Raji (cell line): ENCODE measurements around the gene AKAP12.

Experiments used
- POLR2A ChIP-seq: IDR thresholded peaks from 2 replicates; pipeline ENCODE4 v1.6.1; 2011; ENCODE audit warnings: low read depth, low read length, control low read depth; ENCODE audit not compliant: insufficient read depth

The AKAP12 gene

DNA sequence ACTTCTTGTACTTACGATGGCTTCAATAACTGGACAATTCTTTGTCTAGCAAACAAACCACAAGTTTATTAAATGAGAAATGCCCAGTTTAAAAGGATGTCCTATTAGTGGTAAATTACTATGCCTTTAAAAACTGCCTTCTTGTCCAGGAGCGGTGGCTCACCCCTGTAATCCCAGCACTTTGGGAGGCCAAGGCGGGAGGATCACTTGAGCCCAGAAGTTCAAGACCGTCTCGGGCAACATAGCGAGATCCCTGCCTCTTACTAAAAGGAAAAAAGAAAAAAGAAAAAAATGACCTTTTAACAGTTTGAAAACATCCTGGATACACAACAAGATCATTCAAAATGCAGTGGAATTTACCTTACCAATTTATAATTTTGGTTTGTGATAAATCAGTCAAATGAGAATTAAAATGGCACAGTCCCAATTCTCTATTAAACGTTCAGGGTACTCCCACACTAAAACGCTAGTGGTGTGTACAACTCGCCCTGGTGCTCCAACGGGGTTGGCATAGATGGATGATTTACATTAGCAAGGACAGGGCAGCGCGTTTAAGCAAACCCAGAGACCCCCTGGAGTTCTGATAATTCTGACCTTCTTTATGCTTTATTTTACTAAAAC lies 149.3 kb downstream of the AKAP12 start:
- TF ChIP-seq POLR2A, result no peak

DNA sequence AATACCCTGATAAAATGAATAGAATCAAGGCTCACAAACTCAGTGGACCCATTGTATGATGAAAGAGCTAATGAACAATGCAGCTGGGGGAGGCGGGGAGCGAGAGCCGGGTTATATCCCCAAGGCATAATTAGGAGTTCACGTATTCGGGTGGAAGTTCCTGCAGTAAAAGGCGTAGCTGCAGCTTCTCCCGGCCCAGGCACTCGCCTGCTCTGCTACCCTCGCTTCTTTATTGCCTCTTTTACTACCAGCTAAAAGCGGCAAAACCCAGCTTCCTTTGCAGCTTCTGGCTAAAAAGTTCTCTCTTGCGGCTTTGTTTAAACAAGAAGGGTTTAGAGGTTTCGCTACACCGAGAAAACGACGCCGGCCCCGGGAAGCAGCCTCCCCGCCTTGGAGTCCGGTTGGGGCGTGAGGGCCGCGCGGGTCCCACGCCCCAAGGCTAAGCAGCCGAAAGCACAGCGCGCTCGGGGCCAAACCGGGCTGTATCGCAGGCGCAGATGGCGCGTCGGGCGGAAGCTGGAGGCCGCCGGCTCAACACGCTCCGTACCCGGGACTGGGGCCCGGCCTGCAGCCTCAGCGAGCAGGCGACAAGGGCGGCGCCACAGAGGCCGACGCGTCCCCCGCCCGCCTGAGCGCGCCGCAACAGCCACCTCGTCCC lies 150.0 kb downstream of the AKAP12 start:
- peak; percentile 84 for TF ChIP-seq POLR2A

- no peak; the same call in 1 of the 2 replicates for TF ChIP-seq POLR2A
Measured at GRCh38 chr6:151390276-151390850, 150.6 kb downstream of the AKAP12 start.

GRCh38 chr6:151390851-151391470 lies 151.2 kb downstream of the AKAP12 start:
- TF ChIP-seq POLR2A, result peak; percentile 64; the same call in 1 of the 2 replicates

GRCh38 chr6:151391471-151392413 lies 152.0 kb downstream of the AKAP12 start, which contains the start of gene ZBTB2:
Gene ZBTB2, minus strand, starts transcription at chr6:151391559. Its CDS starts 17,922 bp downstream, at chr6:151373637.
- TF ChIP-seq POLR2A, result peak; percentile 56

DNA sequence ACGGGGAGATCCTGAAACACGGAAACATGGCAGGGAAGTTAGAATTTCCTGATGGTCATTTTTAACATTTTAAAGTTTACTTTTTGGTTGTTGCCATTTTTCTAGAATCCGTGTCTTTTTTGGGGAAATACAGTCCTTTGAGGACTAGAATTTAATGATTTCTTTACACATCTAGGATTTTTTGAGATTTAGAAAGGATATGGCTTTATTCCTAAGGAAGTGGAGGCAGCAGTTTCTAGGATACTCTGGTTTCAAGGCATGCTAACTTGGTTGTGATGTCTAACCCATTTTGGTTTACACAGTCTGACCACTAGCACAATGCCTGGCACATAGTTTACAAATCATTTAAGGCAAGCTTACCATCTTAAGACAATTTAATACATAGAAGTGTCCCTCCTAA lies 152.7 kb downstream of the AKAP12 start:
- no peak for TF ChIP-seq POLR2A

DNA sequence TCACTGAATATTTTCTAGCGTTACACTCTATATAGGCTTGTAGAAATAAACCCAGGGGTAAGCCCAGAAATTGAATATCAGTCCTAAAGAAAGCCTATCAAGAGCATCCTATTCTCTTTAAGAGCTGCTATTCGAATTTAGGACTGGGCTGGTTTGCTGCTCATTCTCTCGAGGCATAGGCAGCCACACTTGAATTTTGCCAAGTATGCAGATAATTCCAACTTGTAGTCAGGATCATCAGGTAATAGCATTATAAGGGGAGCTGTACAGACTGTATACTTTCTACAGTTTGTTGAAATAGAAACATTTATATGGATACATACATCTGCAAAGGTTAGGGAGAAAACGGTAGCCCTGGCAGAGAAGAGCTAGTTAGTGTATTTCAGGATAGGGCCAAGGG lies 153.6 kb downstream of the AKAP12 start:
- TF ChIP-seq POLR2A, result no peak

GRCh38 chr6:151399679-151400078 lies 159.9 kb downstream of the AKAP12 start:
- no peak for TF ChIP-seq POLR2A

GRCh38 chr6:151400473-151400872 lies 160.7 kb downstream of the AKAP12 start:
- no peak for TF ChIP-seq POLR2A

- TF ChIP-seq POLR2A, result no peak
Measured at GRCh38 chr6:151402228-151402627, 162.5 kb downstream of the AKAP12 start.

DNA sequence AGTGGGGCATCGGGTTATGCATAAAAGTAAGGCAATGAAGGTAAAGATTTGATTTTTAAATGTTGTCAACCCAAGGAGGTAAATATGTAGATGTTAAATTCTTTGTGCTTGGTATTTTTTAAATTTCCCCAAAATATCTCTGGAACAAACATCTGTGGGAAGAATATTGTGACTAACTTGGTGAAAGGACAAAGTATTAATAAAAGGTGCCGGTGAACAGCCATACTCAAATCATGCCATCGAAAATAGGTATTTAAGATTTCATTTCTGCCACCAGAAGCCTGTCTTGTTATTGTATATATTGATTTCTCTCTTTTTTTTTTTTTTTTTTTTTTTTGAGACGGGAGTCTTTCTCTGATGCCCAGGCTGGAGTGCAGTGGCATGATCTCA lies 164.1 kb downstream of the AKAP12 start:
- TF ChIP-seq POLR2A, result no peak
